Central memory CD8-positive, alpha-beta T cell (primary cell): ENCODE data around the gene NUP210.

Experiments
- ATAC-seq: fragments of 150-1000 bp; cut with Tn5 transposase; replicated peaks from 2 replicates; pipeline ENCODE4 v1.10.0; 2022; ENCODE audit warnings: mild to moderate bottlenecking, moderate FRiP score, moderate number of reproducible peaks; ENCODE audit not compliant: poor library complexity, severe bottlenecking; ENCODE audit errors: extremely low read depth
- DNase-seq, 2 donors: peaks; one replicate each; pipeline ENCODE4 v3.0.0; 2021; ENCODE audit warnings: low spot score in 2 of 2
- H3K27ac Mint-ChIP-seq: one replicate; pipeline ENCODE4 v1.8.0; 2022; ENCODE audit warnings: low read depth, mild to moderate bottlenecking, moderate library complexity, mixed read lengths
- H3K27me3 Mint-ChIP-seq: one replicate; pipeline ENCODE4 v1.8.0; 2022; ENCODE audit warnings: mixed read lengths
- H3K36me3 Mint-ChIP-seq: one replicate; pipeline ENCODE4 v1.8.0; 2022; ENCODE audit warnings: mild to moderate bottlenecking, moderate library complexity, mixed read lengths; ENCODE audit not compliant: insufficient read depth
- H3K4me1 Mint-ChIP-seq: one replicate; pipeline ENCODE4 v1.8.0; 2022; ENCODE audit warnings: mixed read lengths
- H3K4me3 Mint-ChIP-seq: one replicate; pipeline ENCODE4 v1.8.0; 2022; ENCODE audit warnings: mild to moderate bottlenecking, moderate library complexity, mixed read lengths
- H3K9me3 Mint-ChIP-seq: one replicate; pipeline ENCODE4 v1.8.0; 2022; ENCODE audit warnings: mixed read lengths

Gene NUP210

GRCh38 chr3:13329746-13330145 is 90.4 kb downstream of the NUP210 start:
- H3K36me3 Mint-ChIP-seq, result peaks cover 37% of the 10 kb centered on the region
- H3K4me1 Mint-ChIP-seq, result peaks cover 16% of the 10 kb centered on the region
- no peak overlapping the region for H3K4me3 Mint-ChIP-seq
- ATAC-seq (no peak), DNase-seq (no peak)
- H3K27ac Mint-ChIP-seq, result no peak overlapping the region
- no peaks in the 10 kb centered on the region for H3K9me3 Mint-ChIP-seq
- no peaks in the 10 kb centered on the region for H3K27me3 Mint-ChIP-seq

- H3K36me3 Mint-ChIP-seq, result peaks cover 59% of the 10 kb centered on the region
- ATAC-seq, result no peak
- no peak overlapping the region for H3K27ac Mint-ChIP-seq
These were observed 94.2 kb downstream of the NUP210 start for GRCh38 chr3:13325892-13326443.

DNA sequence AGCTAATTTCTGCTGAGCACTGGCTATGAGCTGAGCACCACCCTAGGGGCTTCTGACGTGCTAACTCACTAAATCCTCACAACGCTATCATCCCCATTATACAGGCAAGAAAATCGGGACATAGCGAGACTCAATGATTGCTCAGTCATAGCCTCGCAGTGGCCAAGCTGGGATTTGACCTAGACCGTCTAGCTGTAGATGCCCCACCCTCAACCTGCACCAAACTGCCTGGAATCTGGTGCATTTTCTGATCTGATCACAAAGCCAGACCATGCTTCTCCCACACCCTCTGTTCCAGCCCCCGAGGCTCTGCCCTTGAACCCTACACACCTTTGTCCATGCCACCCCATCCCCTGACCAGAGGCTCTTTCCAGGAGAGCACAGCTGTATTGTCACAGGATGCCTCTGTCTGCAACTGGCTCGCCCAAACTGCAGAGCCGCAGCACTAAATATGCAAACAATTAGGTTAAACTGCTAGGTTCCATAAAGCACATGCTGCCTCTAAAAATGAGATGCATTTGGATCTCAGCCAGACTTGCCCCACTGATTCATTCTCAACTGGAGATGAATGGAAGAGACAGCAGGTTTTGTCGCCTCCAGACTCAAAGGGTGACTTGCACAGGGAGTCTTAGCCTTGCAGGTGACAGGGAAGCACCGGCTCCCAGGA is 95.2 kb downstream of the NUP210 start:
- Mint-ChIP-seq H3K36me3 (peaks cover 69% of the 10 kb centered on the region), H3K4me1 (no peaks in the 10 kb centered on the region), H3K4me3 (no peak overlapping the region), H3K27me3 (no peaks in the 10 kb centered on the region), H3K27ac (no peak overlapping the region), H3K9me3 (no peaks in the 10 kb centered on the region)
- no peak for DNase-seq
- no peak for ATAC-seq

More at GRCh38 chr3:13325892-13326443, 94.2 kb downstream of the NUP210 start:
- Mint-ChIP-seq H3K4me1 (no peaks in the 10 kb centered on the region), H3K27me3 (no peaks in the 10 kb centered on the region), H3K4me3 (no peak overlapping the region), H3K9me3 (no peaks in the 10 kb centered on the region)
- no peak for DNase-seq

DNA sequence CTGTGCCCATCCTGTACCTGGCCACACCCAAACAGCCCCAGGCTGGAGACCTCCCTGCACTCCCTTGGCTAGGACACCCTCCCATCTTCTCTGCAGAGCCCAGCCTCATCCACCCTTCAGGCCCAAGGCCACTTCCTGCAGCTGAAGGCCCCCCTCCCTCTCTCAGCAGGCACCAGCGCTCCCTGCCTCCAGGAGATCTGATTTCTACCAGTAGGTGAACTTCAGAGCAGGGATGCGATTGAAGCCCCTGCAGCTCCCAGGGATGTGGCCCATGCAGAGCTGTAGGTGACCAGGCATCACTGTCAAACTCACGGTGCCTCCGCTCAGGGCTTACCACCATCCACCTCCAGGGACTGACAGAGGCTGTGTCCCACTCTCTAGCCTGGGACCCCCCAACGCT is 96.3 kb downstream of the NUP210 start:
- DNase-seq, result no peak
- no peaks in the 10 kb centered on the region for H3K4me1 Mint-ChIP-seq
- H3K9me3 Mint-ChIP-seq, result no peaks in the 10 kb centered on the region
- no peak overlapping the region for H3K27ac Mint-ChIP-seq
- ATAC-seq, result no peak
- H3K4me3 Mint-ChIP-seq, result no peak overlapping the region
- peaks cover 71% of the 10 kb centered on the region for H3K36me3 Mint-ChIP-seq
- H3K27me3 Mint-ChIP-seq, result no peaks in the 10 kb centered on the region

DNA sequence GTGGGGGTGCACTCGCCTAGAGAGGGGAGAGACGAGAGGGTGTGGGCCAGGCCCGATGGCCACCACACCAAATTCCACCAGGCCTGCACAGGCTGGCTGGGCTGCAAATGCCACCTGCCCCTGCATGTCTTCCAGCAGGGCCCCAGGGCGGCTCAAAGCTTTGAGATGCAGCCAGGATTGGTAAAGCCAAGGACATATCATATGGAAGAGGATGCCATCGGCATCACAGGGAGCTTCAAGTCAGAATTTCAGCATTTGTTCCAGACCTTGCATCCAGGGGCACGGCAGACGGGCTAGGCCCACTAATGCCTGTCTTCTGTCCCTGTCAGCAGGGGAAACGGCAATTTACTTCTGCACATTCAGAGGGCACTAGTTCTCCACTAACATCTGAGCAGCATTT is 97.8 kb downstream of the NUP210 start:
- H3K27ac Mint-ChIP-seq, result peak overlapping the region; percentile 13
- peaks cover 78% of the 10 kb centered on the region for H3K36me3 Mint-ChIP-seq

GRCh38 chr3:13319564-13320220 is 100.4 kb downstream of the NUP210 start:
- H3K27ac Mint-ChIP-seq, result no peak overlapping the region
- H3K4me3 Mint-ChIP-seq, result no peak overlapping the region
- H3K27me3 Mint-ChIP-seq, result no peaks in the 10 kb centered on the region
- no peaks in the 10 kb centered on the region for H3K9me3 Mint-ChIP-seq
- ATAC-seq (no peak), DNase-seq (no peak)
- H3K4me1 Mint-ChIP-seq, result no peaks in the 10 kb centered on the region
- H3K36me3 Mint-ChIP-seq, result peaks cover 79% of the 10 kb centered on the region

More for the DNA sequence above, 97.8 kb downstream of the NUP210 start:
- no peaks in the 10 kb centered on the region for H3K9me3 Mint-ChIP-seq
- ATAC-seq, result no peak
- no peaks in the 10 kb centered on the region for H3K27me3 Mint-ChIP-seq
- DNase-seq, result no peak
- H3K4me1 Mint-ChIP-seq, result no peaks in the 10 kb centered on the region
- H3K4me3 Mint-ChIP-seq, result no peak overlapping the region

- H3K4me3 Mint-ChIP-seq, result peak overlapping the region; percentile 25
- peaks cover 82% of the 10 kb centered on the region for H3K36me3 Mint-ChIP-seq
- no peak for ATAC-seq
- no peaks in the 10 kb centered on the region for H3K4me1 Mint-ChIP-seq
- no peaks in the 10 kb centered on the region for H3K27me3 Mint-ChIP-seq
- no peaks in the 10 kb centered on the region for H3K9me3 Mint-ChIP-seq
- peak overlapping the region; percentile 84 for H3K27ac Mint-ChIP-seq
- no peak for DNase-seq
These were observed 101.3 kb downstream of the NUP210 start for GRCh38 chr3:13318626-13319470.

DNA sequence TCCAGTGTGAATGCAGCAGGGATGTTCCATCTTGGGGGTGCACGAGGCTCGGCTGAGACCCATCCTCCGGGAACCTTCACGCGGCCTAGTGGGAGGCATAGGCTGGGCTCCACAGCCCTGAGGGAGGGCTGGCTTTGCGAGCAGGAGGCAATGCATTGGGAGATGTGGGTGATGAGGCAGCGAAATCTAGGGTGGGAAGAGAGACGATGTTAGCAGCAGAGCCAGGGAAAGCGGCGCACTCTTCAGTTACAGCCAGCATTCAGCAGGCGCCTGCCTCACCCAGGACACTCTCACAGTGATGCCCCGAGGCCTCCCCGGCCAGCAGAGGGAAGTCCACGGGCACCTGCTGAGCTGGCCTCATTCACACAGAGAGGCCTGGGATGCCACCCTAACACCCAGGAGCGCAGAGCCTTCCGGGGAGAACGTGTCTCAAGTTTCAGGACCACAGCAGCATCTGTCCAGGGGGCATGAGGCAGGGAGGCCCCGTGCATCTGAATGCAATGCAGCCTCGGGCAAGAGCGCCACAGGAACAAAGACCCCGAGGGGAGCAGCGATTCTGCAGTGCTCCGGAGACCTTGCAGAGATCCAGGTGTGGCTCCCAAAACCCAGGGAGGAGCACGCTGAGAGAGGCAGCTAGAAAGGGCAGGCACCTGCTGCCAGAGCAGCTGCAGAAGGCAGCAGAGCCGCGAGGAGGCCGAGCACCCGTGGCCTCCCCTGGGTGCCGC is 102.4 kb downstream of the NUP210 start:
- Mint-ChIP-seq H3K4me3 (no peak overlapping the region), H3K4me1 (no peaks in the 10 kb centered on the region), H3K36me3 (peaks cover 82% of the 10 kb centered on the region), H3K9me3 (no peaks in the 10 kb centered on the region), H3K27me3 (no peaks in the 10 kb centered on the region), H3K27ac (peak overlapping the region; percentile 78)
- no peak for ATAC-seq
- DNase-seq, result no peak

DNA sequence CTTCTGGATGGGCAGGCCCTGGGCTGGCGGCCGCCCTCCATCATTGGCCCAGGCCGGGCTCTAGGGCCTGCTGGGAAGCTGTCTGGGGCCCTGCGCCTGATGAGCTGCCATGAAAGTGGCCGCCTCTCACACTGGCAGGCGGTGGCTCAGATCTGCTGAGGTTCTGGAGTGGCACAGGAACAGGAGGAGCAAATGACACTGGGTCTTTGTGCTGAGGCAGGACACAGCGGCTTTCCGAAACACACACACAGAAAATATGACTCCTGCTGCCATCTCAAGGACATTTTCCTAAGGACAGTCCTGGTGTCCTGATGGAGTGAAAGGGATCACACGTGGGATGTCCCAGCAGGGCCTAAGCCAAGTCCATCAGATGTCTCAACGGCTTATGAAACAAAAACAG is 103.5 kb downstream of the NUP210 start:
- no peaks in the 10 kb centered on the region for H3K4me1 Mint-ChIP-seq
- no peak overlapping the region for H3K27ac Mint-ChIP-seq

DNA sequence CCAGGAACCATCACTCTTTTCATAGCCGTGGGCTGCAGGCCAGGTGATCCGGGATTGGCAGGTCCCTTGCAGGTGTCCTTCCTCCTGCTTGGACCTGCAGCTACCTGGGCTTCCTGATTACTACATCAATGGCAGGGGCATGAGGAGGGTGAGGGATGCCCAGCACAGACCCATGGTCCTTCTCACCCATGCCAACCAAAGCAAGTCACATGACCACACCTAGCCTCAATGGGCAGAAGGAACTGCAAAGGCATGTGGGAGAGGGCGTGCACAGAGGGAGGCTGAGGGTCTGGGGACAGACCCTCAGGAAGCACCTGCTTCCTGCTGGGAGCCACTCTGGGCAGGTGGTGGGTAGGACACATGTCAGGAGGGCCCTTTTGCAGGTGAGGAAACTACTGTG is 105.2 kb downstream of the NUP210 start:
- no peaks in the 10 kb centered on the region for H3K4me1 Mint-ChIP-seq

More for the DNA sequence above, 103.5 kb downstream of the NUP210 start:
- ATAC-seq (no peak), DNase-seq (no peak)
- no peaks in the 10 kb centered on the region for H3K9me3 Mint-ChIP-seq
- H3K4me3 Mint-ChIP-seq, result no peak overlapping the region
- peaks cover 70% of the 10 kb centered on the region for H3K36me3 Mint-ChIP-seq
- no peaks in the 10 kb centered on the region for H3K27me3 Mint-ChIP-seq

DNA sequence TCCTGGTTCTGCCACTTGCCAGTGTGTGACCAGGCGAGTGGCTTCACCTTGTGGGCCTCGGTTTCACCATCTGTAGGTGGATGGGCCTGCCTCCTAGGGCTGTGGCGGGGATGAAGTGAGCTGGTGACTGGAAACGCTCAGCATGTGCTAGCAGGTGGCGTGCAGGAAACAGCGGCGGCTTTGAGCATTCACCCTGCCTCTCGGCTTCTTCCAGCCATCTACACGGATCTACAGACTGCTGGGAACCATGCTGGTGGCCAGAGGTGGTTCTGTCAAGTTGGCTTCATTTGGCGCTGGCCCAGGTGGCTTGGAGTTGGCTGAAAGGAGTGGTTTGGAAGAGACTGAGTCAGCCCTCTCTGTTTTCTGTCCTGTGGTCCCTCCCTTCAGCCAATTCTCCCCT is 106.3 kb downstream of the NUP210 start:
- Mint-ChIP-seq H3K27me3 (no peaks in the 10 kb centered on the region), H3K36me3 (peaks cover 49% of the 10 kb centered on the region), H3K9me3 (no peaks in the 10 kb centered on the region), H3K27ac (peak overlapping the region; percentile 62), H3K4me3 (no peak overlapping the region), H3K4me1 (no peaks in the 10 kb centered on the region)
- DNase-seq (no peak), ATAC-seq (no peak)

More for the DNA sequence above, 105.2 kb downstream of the NUP210 start:
- H3K36me3 Mint-ChIP-seq, result peaks cover 58% of the 10 kb centered on the region
- ATAC-seq (no peak), DNase-seq (no peak)
- H3K27me3 Mint-ChIP-seq, result no peaks in the 10 kb centered on the region
- H3K27ac Mint-ChIP-seq, result no peak overlapping the region
- no peak overlapping the region for H3K4me3 Mint-ChIP-seq
- H3K9me3 Mint-ChIP-seq, result no peaks in the 10 kb centered on the region

- ATAC-seq, result no peak
- H3K4me3 Mint-ChIP-seq, result no peak overlapping the region
These were observed 111.1 kb downstream of the NUP210 start for GRCh38 chr3:13309004-13309403.

More at GRCh38 chr3:13309004-13309403, 111.1 kb downstream of the NUP210 start:
- Mint-ChIP-seq H3K9me3 (no peaks in the 10 kb centered on the region), H3K4me1 (peaks cover 6% of the 10 kb centered on the region), H3K27ac (no peak overlapping the region), H3K36me3 (peaks cover 17% of the 10 kb centered on the region), H3K27me3 (no peaks in the 10 kb centered on the region)
- DNase-seq, result no peak
